SK-N-SH (cell line): Measurements from ENCODE around the gene QKI. TPM values are rescaled to one million over a fixed set of nuclear protein-coding genes. Genes with fewer than 3 reads are reported as not detected.

Experiments
- CTCF ChIA-PET: fragments of 300-600, 350-600 bp; formaldehyde crosslinking; extraction: SDS; loops from one replicate; lab custom pipeline; 2021; lab: Yijun Ruan, JAX
- POLR2A ChIA-PET: fragments of 350-600 bp; sonication (Branson Sonifier 250); formaldehyde crosslinking; extraction: SDS; loops from one replicate; lab custom pipeline; 2020; ENCODE audit warnings: antibody characterized with exemption, inconsistent platforms; lab: Yijun Ruan, JAX
- DNase-seq: peaks from one replicate; pipeline ENCODE4 v3.0.0; 2012
- H2AFZ ChIP-seq: fragments of 200-600 bp; sonication (generic); 2 replicates; pipeline ENCODE4 v1.8.1; 2016; ENCODE audit warnings: antibody characterized with exemption, mild to moderate bottlenecking, low read depth
- H3F3A ChIP-seq: fragments of 200-600 bp; sonication (generic); replicated peaks from 2 replicates; pipeline ENCODE3; 2016; ENCODE audit warnings: antibody characterized with exemption, mild to moderate bottlenecking; ENCODE audit not compliant: insufficient read depth
- H3K27ac ChIP-seq, 2 experiments: fragments of 200-500 bp in 1 of 2; fragments of 200-600 bp in 1 of 2; sonication (Bioruptor generic) in 1 of 2; sonication (generic), shearing (Covaris generic) in 1 of 2; 2 replicates each; pipeline versions ENCODE4 v1.5.1 to v1.6.1; 2014 to 2016; ENCODE audit warnings: low read depth in 2 of 2, inconsistent platforms in 1 of 2, low read length in 1 of 2, mild to moderate bottlenecking in 1 of 2, mixed read lengths in 1 of 2
- H3K27me3 ChIP-seq: fragments of 200-600 bp; sonication (generic), shearing (Covaris generic); 2 replicates; pipeline ENCODE4 v1.6.1; 2016; ENCODE audit warnings: mixed run types; ENCODE audit not compliant: insufficient read depth
- H3K36me3 ChIP-seq, 2 experiments: fragments of 200-500 bp in 1 of 2; fragments of 200-600 bp in 1 of 2; sonication (Bioruptor generic) in 1 of 2; sonication (generic) in 1 of 2; replicated peaks in 1 of 2; 2 replicates each; pipeline versions ENCODE3 to v1.5.1; 2014 to 2016; ENCODE audit warnings: low read length in 1 of 2, mild to moderate bottlenecking in 1 of 2; ENCODE audit not compliant: insufficient read depth in 2 of 2, control insufficient read depth in 1 of 2
- H3K4me1 ChIP-seq, 2 experiments: fragments of 200-500 bp in 1 of 2; fragments of 200-600 bp in 1 of 2; sonication (Bioruptor generic) in 1 of 2; sonication (generic), shearing (Covaris generic) in 1 of 2; 2 replicates each; pipeline versions ENCODE4 v1.5.1 to v1.6.1; 2014 to 2016; ENCODE audit warnings: low read depth in 1 of 2, low read length in 1 of 2, mixed run types in 1 of 2; ENCODE audit not compliant: insufficient read depth in 2 of 2, control insufficient read depth in 1 of 2
- H3K4me2 ChIP-seq: fragments of 200-600 bp; sonication (generic), shearing (Covaris generic); 2 replicates; pipeline ENCODE4 v1.6.1; 2017; ENCODE audit warnings: mixed run types
- H3K4me3 ChIP-seq, 2 experiments: fragments of 200-500 bp in 1 of 2; fragments of 200-600 bp in 1 of 2; sonication (Bioruptor generic) in 1 of 2; sonication (generic), shearing (Covaris generic) in 1 of 2; 2 replicates each; pipeline versions ENCODE4 v1.5.1 to v1.8.1; 2014 to 2016; ENCODE audit warnings: low read depth in 2 of 2, inconsistent platforms in 1 of 2, low read length in 1 of 2, mild to moderate bottlenecking in 1 of 2, mixed read lengths in 1 of 2, moderate library complexity in 1 of 2
- H3K79me2 ChIP-seq: fragments of 200-600 bp; sonication (generic); 2 replicates; pipeline ENCODE4 v1.8.1; 2017; ENCODE audit warnings: mild to moderate bottlenecking; ENCODE audit not compliant: insufficient read depth
- H3K9ac ChIP-seq: fragments of 200-600 bp; sonication (generic); 2 replicates; pipeline ENCODE4 v1.6.1; 2017; ENCODE audit warnings: mixed run types
- H3K9me2 ChIP-seq: fragments of 200-600 bp; sonication (generic); 2 replicates; pipeline ENCODE4 v1.6.1; 2017; ENCODE audit warnings: mixed run types
- H3K9me3 ChIP-seq: fragments of 200-600 bp; sonication (generic); 2 replicates; pipeline ENCODE4 v1.6.1; 2017; ENCODE audit warnings: mixed run types, mild to moderate bottlenecking, moderate library complexity
- H4K20me1 ChIP-seq: fragments of 200-600 bp; sonication (generic); 2 replicates; pipeline ENCODE4 v1.6.1; 2017; ENCODE audit warnings: mild to moderate bottlenecking, mixed run types; ENCODE audit not compliant: insufficient read depth
- CHD2 ChIP-seq: fragments of 150-350 bp; IDR thresholded peaks from 2 replicates; pipeline ENCODE4 v1.6.1; 2018; ENCODE audit warnings: low read length; ENCODE audit not compliant: partially characterized antibody
- FOXJ3 ChIP-seq: sonication (generic); formaldehyde crosslinking; IDR thresholded peaks from 2 replicates; pipeline ENCODE4 v1.5.1; 2020; ENCODE audit warnings: mild to moderate bottlenecking, missing genetic modification reagents
- FOXM1 ChIP-seq: IDR thresholded peaks from 2 replicates; pipeline ENCODE4 v1.4.0; 2012; ENCODE audit warnings: low read depth, mild to moderate bottlenecking
- GABPA ChIP-seq: IDR thresholded peaks from 2 replicates; pipeline ENCODE4 v1.4.0; 2012; ENCODE audit warnings: low read depth, mild to moderate bottlenecking
- GATA2 ChIP-seq: sonication (generic); formaldehyde crosslinking; IDR thresholded peaks from 2 replicates; pipeline ENCODE4 v1.5.0; 2020; ENCODE audit warnings: mild to moderate bottlenecking, missing genetic modification reagents
- NFIC ChIP-seq: IDR thresholded peaks from 2 replicates; pipeline ENCODE4 v1.4.0; 2012; ENCODE audit warnings: borderline replicate concordance
- NRF1 ChIP-seq: IDR thresholded peaks from 2 replicates; pipeline ENCODE4 v1.6.1; 2012; ENCODE audit warnings: low read depth, mild to moderate bottlenecking, low read length
- SIN3A ChIP-seq: IDR thresholded peaks from 2 replicates; pipeline ENCODE4 v1.6.1; 2012; ENCODE audit warnings: low read depth, mild to moderate bottlenecking, low read length, moderate library complexity, borderline replicate concordance
- TAF1 ChIP-seq: IDR thresholded peaks from 2 replicates; pipeline ENCODE4 v1.6.1; 2012; ENCODE audit warnings: low read depth, mild to moderate bottlenecking, low read length, moderate library complexity, borderline replicate concordance
- TEAD4 ChIP-seq: IDR thresholded peaks from 2 replicates; pipeline ENCODE4 v1.4.0; 2012; ENCODE audit warnings: mild to moderate bottlenecking, borderline replicate concordance; ENCODE audit not compliant: insufficient read depth
- WGBS: methylation state at CpG from one replicate; pipeline ENCODE4 v1.1.6; 2017; ENCODE audit warnings: low lambda C conversion rate; 5-methylcytosine and 5-hydroxymethylcytosine counted together
- polyA plus RNA-seq, 3 experiments: library from polyadenylated mRNA; depleted of rRNA; stranded (reverse); fragments of >200 nt; gene quantifications; 2 replicates each; pipeline ENCODE4 v1.2.3, GENCODE V29; 2012
- TF ChIP-seq, protein P1 (sequence below): IDR thresholded peaks from 2 replicates; pipeline ENCODE4; 2012
- TF ChIP-seq, protein P2 (sequence below): IDR thresholded peaks from 2 replicates; pipeline ENCODE4 v1.4.0; 2012; ENCODE audit warnings: low read depth, borderline replicate concordance
- TF ChIP-seq, protein P3 (sequence below): fragments of 150-350 bp; IDR thresholded peaks from 2 replicates; pipeline ENCODE4 v1.6.1; 2017; ENCODE audit warnings: antibody characterized with exemption, low read length, low read depth, borderline replicate concordance
- TF ChIP-seq, protein P4 (sequence below): fragments of 200-600 bp; sonication (generic); IDR thresholded peaks from 2 replicates; pipeline ENCODE4 v1.6.1; 2017; ENCODE audit warnings: antibody characterized with exemption, mild to moderate bottlenecking, moderate library complexity
- TF ChIP-seq, protein P5 (sequence below): IDR thresholded peaks from 2 replicates; pipeline ENCODE4 v1.4.0; 2012; ENCODE audit warnings: low read depth
- TF ChIP-seq, protein P6 (sequence below): IDR thresholded peaks from 2 replicates; pipeline ENCODE4 v1.4.0; 2012; ENCODE audit warnings: low read depth, borderline replicate concordance

QKI gene
- polyA plus RNA-seq, 1 of the 3 experiments (the other 2 are of a cell fraction) = 51.1 TPM

DNA sequence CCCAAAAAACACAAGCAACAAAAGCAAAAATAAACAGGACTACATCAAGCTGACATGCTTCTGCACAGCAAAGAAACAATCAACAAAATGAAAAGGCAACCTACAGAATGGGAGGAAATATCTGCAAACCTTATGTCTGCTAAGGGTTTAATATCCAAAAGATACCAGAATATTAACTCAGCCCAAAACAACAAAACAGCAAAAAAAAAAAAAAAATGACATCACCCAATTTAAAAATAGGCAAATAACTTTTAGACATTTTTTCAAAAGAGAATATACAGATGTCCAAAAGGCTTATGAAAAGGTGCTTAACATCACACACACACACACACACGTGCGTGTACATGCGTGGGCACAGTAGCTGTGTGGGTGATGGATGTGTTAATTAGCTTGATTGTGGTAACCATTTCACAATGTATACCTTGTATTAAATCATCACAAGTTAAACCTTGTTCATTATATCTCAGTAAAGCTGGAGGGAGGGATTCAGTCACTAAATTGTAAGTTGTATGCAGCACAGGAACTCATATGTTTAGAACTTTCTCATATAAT lies 52.4 kb downstream of the QKI start:
- Histone ChIP-seq H3K4me1 (no peaks in the 10 kb centered on the region; a peak in 1 of 4 replicates), H3F3A (peaks cover 3% of the 10 kb centered on the region), H3K4me3 (no peak overlapping the region), H3K9me2 (no peaks in the 10 kb centered on the region), H3K27me3 (no peaks in the 10 kb centered on the region), H3K27ac (no peak overlapping the region; a peak in 1 of 4 replicates), H4K20me1 (peaks cover 12% of the 10 kb centered on the region), H3K9ac (no peak overlapping the region), H3K4me2 (no peak overlapping the region), H3K36me3 (peaks cover 5 to 49% of the 10 kb centered on the region in 2 experiments), H2AFZ (no peak overlapping the region)
- CTCF ChIA-PET = no interaction called here
- 100% methylated on average over 3 of the region's 3 CpGs for WGBS
- no peak for DNase-seq
- no peak for TF ChIP-seq NRF1
- TF ChIP-seq GABPA = no peak
- TF ChIP-seq, protein P1, sequence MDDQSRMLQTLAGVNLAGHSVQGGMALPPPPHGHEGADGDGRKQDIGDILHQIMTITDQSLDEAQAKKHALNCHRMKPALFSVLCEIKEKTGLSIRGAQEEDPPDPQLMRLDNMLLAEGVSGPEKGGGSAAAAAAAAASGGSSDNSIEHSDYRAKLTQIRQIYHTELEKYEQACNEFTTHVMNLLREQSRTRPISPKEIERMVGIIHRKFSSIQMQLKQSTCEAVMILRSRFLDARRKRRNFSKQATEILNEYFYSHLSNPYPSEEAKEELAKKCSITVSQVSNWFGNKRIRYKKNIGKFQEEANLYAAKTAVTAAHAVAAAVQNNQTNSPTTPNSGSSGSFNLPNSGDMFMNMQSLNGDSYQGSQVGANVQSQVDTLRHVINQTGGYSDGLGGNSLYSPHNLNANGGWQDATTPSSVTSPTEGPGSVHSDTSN = no peak
- TF ChIP-seq, protein P2, sequence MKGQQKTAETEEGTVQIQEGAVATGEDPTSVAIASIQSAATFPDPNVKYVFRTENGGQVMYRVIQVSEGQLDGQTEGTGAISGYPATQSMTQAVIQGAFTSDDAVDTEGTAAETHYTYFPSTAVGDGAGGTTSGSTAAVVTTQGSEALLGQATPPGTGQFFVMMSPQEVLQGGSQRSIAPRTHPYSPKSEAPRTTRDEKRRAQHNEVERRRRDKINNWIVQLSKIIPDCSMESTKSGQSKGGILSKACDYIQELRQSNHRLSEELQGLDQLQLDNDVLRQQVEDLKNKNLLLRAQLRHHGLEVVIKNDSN = no peak
- TF ChIP-seq, protein P3, sequence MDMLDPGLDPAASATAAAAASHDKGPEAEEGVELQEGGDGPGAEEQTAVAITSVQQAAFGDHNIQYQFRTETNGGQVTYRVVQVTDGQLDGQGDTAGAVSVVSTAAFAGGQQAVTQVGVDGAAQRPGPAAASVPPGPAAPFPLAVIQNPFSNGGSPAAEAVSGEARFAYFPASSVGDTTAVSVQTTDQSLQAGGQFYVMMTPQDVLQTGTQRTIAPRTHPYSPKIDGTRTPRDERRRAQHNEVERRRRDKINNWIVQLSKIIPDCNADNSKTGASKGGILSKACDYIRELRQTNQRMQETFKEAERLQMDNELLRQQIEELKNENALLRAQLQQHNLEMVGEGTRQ = no peak
- TF ChIP-seq NFIC = no peak
- no peak for TF ChIP-seq SIN3A
- TF ChIP-seq TAF1 = no peak
- TF ChIP-seq, protein P4, sequence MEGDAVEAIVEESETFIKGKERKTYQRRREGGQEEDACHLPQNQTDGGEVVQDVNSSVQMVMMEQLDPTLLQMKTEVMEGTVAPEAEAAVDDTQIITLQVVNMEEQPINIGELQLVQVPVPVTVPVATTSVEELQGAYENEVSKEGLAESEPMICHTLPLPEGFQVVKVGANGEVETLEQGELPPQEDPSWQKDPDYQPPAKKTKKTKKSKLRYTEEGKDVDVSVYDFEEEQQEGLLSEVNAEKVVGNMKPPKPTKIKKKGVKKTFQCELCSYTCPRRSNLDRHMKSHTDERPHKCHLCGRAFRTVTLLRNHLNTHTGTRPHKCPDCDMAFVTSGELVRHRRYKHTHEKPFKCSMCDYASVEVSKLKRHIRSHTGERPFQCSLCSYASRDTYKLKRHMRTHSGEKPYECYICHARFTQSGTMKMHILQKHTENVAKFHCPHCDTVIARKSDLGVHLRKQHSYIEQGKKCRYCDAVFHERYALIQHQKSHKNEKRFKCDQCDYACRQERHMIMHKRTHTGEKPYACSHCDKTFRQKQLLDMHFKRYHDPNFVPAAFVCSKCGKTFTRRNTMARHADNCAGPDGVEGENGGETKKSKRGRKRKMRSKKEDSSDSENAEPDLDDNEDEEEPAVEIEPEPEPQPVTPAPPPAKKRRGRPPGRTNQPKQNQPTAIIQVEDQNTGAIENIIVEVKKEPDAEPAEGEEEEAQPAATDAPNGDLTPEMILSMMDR = no peak
- TF ChIP-seq, protein P5, sequence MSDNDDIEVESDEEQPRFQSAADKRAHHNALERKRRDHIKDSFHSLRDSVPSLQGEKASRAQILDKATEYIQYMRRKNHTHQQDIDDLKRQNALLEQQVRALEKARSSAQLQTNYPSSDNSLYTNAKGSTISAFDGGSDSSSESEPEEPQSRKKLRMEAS = no peak
- TF ChIP-seq FOXM1 = no peak
- no peak for TF ChIP-seq GATA2 (CRISPR knock-in tag)
- TF ChIP-seq, protein P6, sequence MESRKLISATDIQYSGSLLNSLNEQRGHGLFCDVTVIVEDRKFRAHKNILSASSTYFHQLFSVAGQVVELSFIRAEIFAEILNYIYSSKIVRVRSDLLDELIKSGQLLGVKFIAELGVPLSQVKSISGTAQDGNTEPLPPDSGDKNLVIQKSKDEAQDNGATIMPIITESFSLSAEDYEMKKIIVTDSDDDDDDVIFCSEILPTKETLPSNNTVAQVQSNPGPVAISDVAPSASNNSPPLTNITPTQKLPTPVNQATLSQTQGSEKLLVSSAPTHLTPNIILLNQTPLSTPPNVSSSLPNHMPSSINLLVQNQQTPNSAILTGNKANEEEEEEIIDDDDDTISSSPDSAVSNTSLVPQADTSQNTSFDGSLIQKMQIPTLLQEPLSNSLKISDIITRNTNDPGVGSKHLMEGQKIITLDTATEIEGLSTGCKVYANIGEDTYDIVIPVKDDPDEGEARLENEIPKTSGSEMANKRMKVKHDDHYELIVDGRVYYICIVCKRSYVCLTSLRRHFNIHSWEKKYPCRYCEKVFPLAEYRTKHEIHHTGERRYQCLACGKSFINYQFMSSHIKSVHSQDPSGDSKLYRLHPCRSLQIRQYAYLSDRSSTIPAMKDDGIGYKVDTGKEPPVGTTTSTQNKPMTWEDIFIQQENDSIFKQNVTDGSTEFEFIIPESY = no peak
- TF ChIP-seq FOXJ3 (CRISPR knock-in tag) = no peak
- TF ChIP-seq TEAD4 = no peak
- TF ChIP-seq CHD2 = no peak
- TF ChIP-seq, all 33 proteins: peak for 0
- peaks cover 20% of the 10 kb centered on the region for H3K9me3 ChIP-seq
- peaks cover 100% of the 10 kb centered on the region for H3K79me2 ChIP-seq
- POLR2A ChIA-PET = no interaction called here
